ENCODE measurements around the gene MRPL52.

MRPL52 gene

DNA sequence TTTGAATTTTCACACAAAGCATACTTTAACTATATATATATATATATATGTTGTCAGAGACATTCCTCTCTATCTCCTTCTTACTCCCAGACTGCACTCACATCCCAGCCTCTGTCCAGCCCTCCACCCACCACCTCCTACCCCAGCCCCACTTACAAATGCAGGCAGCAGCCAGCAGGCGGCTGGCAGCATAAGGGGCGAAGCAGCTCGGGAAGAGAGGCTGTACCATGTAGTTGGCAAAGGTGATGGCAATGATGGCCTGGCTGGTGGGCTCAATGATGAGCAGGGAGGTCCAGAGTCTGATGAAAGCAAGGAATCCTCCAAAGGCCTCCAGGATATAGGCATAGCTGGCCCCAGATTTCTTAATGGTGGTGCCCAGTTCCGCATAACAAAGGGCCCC lies 16.9 kb upstream of the MRPL52 start:
- no peak overlapping the region for H3K27ac ChIP-seq (replicated peaks)
- H3K4me3 ChIP-seq (replicated peaks; ENCODE audit: insufficient read depth, low read length): no peak overlapping the region
- TF ChIP-seq SPI1 (IDR thresholded peaks at IDR 0.05; ENCODE audit: borderline replicate concordance, low read depth): no peak
- TF ChIP-seq, protein P1, sequence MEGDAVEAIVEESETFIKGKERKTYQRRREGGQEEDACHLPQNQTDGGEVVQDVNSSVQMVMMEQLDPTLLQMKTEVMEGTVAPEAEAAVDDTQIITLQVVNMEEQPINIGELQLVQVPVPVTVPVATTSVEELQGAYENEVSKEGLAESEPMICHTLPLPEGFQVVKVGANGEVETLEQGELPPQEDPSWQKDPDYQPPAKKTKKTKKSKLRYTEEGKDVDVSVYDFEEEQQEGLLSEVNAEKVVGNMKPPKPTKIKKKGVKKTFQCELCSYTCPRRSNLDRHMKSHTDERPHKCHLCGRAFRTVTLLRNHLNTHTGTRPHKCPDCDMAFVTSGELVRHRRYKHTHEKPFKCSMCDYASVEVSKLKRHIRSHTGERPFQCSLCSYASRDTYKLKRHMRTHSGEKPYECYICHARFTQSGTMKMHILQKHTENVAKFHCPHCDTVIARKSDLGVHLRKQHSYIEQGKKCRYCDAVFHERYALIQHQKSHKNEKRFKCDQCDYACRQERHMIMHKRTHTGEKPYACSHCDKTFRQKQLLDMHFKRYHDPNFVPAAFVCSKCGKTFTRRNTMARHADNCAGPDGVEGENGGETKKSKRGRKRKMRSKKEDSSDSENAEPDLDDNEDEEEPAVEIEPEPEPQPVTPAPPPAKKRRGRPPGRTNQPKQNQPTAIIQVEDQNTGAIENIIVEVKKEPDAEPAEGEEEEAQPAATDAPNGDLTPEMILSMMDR (IDR thresholded peaks at IDR 0.05; ENCODE audit: insufficient read depth, low read length): no peak
- no peak for DNase-seq (ENCODE audit: low read depth in 1 of 2, low spot score in 1 of 2)
- no peaks in the 10 kb centered on the region for H3K27me3 ChIP-seq (ENCODE audit: insufficient read depth, poor library complexity, severe bottlenecking)

GRCh38 chr14:22813145-22813544 lies 16.5 kb upstream of the MRPL52 start:
- H3K27ac ChIP-seq (replicated peaks): no peak overlapping the region
- DNase-seq (ENCODE audit: low read depth in 1 of 2, low spot score in 1 of 2): no peak

DNA sequence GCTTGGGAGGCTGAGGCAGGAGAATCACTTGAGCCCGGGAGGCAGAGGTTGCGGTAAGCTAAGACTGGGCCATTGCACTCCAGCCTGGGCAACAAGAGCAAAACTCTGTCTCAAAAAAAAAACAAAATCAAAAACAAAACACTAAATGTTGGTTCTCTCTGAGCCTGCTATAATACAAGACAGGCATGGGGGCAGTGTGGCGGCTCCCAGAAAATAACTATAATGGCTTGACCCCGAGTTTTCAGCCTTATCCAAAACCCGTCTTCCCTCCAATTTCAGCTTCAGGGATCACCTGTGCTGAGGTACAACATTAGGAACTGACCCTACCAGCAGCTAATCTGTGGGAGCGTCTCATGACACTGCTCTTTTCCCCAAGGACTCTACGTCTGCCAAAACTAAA lies 15.3 kb upstream of the MRPL52 start:
- Histone ChIP-seq H3K4me3 (replicated peaks; ENCODE audit: insufficient read depth, low read length) (no peak overlapping the region), H3K27ac (replicated peaks) (no peak overlapping the region), H3K27me3 (ENCODE audit: insufficient read depth, poor library complexity, severe bottlenecking) (no peaks in the 10 kb centered on the region)
- TF ChIP-seq REST (IDR thresholded peaks at IDR 0.05; ENCODE audit: insufficient replicate concordance, low read depth): no peak
- TF ChIP-seq POLR2AphosphoS5 (IDR thresholded peaks at IDR 0.05; ENCODE audit: low read depth): no peak
- no peak for TF ChIP-seq GABPA (IDR thresholded peaks at IDR 0.05; ENCODE audit: low read depth)
- no peak for TF ChIP-seq SPI1 (IDR thresholded peaks at IDR 0.05; ENCODE audit: borderline replicate concordance, low read depth)
- TF ChIP-seq, protein P1 (IDR thresholded peaks at IDR 0.05; ENCODE audit: insufficient read depth, low read length): no peak
- no peak for DNase-seq (ENCODE audit: low read depth in 1 of 2, low spot score in 1 of 2)

More at GRCh38 chr14:22813145-22813544, 16.5 kb upstream of the MRPL52 start:
- no peak overlapping the region for H3K4me3 ChIP-seq (replicated peaks; ENCODE audit: insufficient read depth, low read length)
- TF ChIP-seq, protein P1 (IDR thresholded peaks at IDR 0.05; ENCODE audit: insufficient read depth, low read length): no peak
- TF ChIP-seq POLR2AphosphoS5 (IDR thresholded peaks at IDR 0.05; ENCODE audit: low read depth) (no peak), REST (IDR thresholded peaks at IDR 0.05; ENCODE audit: insufficient replicate concordance, low read depth) (no peak), GABPA (IDR thresholded peaks at IDR 0.05; ENCODE audit: low read depth) (no peak), SPI1 (IDR thresholded peaks at IDR 0.05; ENCODE audit: borderline replicate concordance, low read depth) (no peak)
- H3K27me3 ChIP-seq (ENCODE audit: insufficient read depth, poor library complexity, severe bottlenecking): no peaks in the 10 kb centered on the region
